Activated T-cell treated with anti-CD3 and anti-CD28 coated beads for 48 hours (primary cell): ENCODE results near the gene WNT10A.
"Not testable (repeated sequence)": the region's sequence is repeated elsewhere in the genome, so short reads cannot be mapped to it uniquely, and the experiment has no call there.

ENCODE experiments used
- DNase-seq: peaks from one replicate; pipeline ENCODE4 v3.0.0-alpha.2; 2020; ENCODE audit warnings: low read depth

Gene WNT10A

GRCh38 chr2:218893349-218894150, 12.9 kb downstream of the WNT10A start:
- no peak for DNase-seq

GRCh38 chr2:218894151-218894879, 13.7 kb downstream of the WNT10A start:
- no peak for DNase-seq

GRCh38 chr2:218894880-218895157, 14.2 kb downstream of the WNT10A start:
- DNase-seq: no peak

- DNase-seq: no peak
Measured at GRCh38 chr2:218895326-218895725, 14.7 kb downstream of the WNT10A start.

- DNase-seq: no peak
Measured at GRCh38 chr2:218895759-218896500, 15.3 kb downstream of the WNT10A start.

- peak; percentile 84 for DNase-seq
Measured at GRCh38 chr2:218896501-218897393, 16.1 kb downstream of the WNT10A start.

- no peak for DNase-seq
Measured at GRCh38 chr2:218897394-218898108, 16.9 kb downstream of the WNT10A start.

GRCh38 chr2:218898109-218898878, 17.6 kb downstream of the WNT10A start:
- peak; percentile 81 for DNase-seq

GRCh38 chr2:218899147-218899546, 18.5 kb downstream of the WNT10A start:
- DNase-seq: no peak

- no peak for DNase-seq
Measured at GRCh38 chr2:218902427-218902826, 21.8 kb downstream of the WNT10A start.

- DNase-seq: no peak
Measured at GRCh38 chr2:218904176-218904575, 23.5 kb downstream of the WNT10A start.

- DNase-seq: peak; percentile 92
Measured at GRCh38 chr2:218908721-218909619, 28.3 kb downstream of the WNT10A start.

- no peak for DNase-seq
Measured at GRCh38 chr2:218910741-218911140, 30.1 kb downstream of the WNT10A start.

GRCh38 chr2:218920504-218920903, 39.9 kb downstream of the WNT10A start:
- no peak for DNase-seq

GRCh38 chr2:218924757-218925156, 44.1 kb downstream of the WNT10A start:
- no peak for DNase-seq

- DNase-seq: no peak
Measured at GRCh38 chr2:218925434-218925833, 44.8 kb downstream of the WNT10A start.

- no peak for DNase-seq
Measured at GRCh38 chr2:218927422-218927821, 46.8 kb downstream of the WNT10A start.

GRCh38 chr2:218927876-218928275, 47.2 kb downstream of the WNT10A start:
- DNase-seq: no peak

GRCh38 chr2:218930488-218930887, 49.8 kb downstream of the WNT10A start:
- DNase-seq: not testable (repeated sequence)
